Measurements from ENCODE around the gene DACT2. TPM values are rescaled to one million over a fixed set of nuclear protein-coding genes. Genes with fewer than 3 reads are reported as not detected.

The DACT2 gene
- total RNA-seq, 1 experiment from 2014 or later, result 3.3 TPM

DNA sequence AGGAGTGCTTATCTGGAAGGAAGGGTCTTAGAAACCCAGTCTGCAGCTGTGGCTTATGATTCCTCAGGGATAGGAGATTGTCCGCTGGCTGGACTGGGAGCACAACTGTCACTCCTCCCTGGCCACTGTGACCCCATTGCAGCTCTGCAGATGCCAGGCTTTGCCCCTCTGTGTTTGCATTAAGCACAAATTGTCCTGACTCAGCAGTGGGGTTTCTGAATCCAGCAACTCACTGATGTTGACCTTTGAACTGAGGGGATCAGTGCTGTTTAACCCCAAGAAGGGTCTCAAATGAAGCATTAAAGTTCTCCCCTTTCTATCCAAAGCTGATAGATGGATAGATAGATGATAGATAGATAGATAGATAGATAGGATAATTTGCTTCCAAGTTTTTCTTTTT lies 29.5 kb downstream of the DACT2 start:
- Histone ChIP-seq H3K4me1 (ENCODE audit: control insufficient read depth, insufficient read depth, low read length) (no peaks in the 10 kb centered on the region), H3K27me3 (ENCODE audit: control insufficient read depth, insufficient read depth, low read length) (peaks cover 24% of the 10 kb centered on the region), H3K9me3 (ENCODE audit: control insufficient read depth, insufficient read depth, low read depth, low read length) (no peaks in the 10 kb centered on the region), H3K4me3 (ENCODE audit: low read depth in 2 of 2, low read length in 2 of 2) (no peak overlapping the region), H3K36me3 (ENCODE audit: control insufficient read depth, insufficient read depth, low read length) (no peaks in the 10 kb centered on the region; the same call in 1 of the 2 replicates), H3K27ac (ENCODE audit: low read length) (no peak overlapping the region)
- ATAC-seq (no peak), DNase-seq (ENCODE audit: low read depth, low spot score) (no peak)
- CTCF ChIA-PET, result no interaction called here
- POLR2A ChIA-PET, result no interaction called here
- no TSS peak for BruUV-seq (replicated peaks)
- TF ChIP-seq TCF7L2 (IDR thresholded peaks at IDR 0.05; ENCODE audit: low read depth, low read length) (no peak), POLR2AphosphoS5 (IDR thresholded peaks at IDR 0.05; ENCODE audit: low read depth, low read length) (no peak), REST (IDR thresholded peaks at IDR 0.05; ENCODE audit: insufficient read depth in 1 of 2, low read depth in 2 of 2, low read length in 1 of 2) (no peak), CTCF (IDR thresholded peaks at IDR 0.05) (no peak), SIN3A (IDR thresholded peaks at IDR 0.05; ENCODE audit: borderline replicate concordance, insufficient read depth, low read depth, low read length) (no peak)
- intact Hi-C loops (cut with micrococcal nuclease; ENCODE audit: unreplicated experiment), result no loop called here
- in situ Hi-C loops (cut with HindIII; ENCODE audit: low pct_unique_long_range_greater_than_20kb, low sequenced_read_pairs), result no loop called here

GRCh38 chr6:168289571-168289962 lies 30.0 kb downstream of the DACT2 start:
- POLR2A ChIA-PET, result no interaction called here
- Histone ChIP-seq H3K27ac (ENCODE audit: low read length) (no peak overlapping the region), H3K27me3 (ENCODE audit: control insufficient read depth, insufficient read depth, low read length) (peaks cover 24% of the 10 kb centered on the region), H3K4me3 (ENCODE audit: low read depth in 2 of 2, low read length in 2 of 2) (no peak overlapping the region), H3K4me1 (ENCODE audit: control insufficient read depth, insufficient read depth, low read length) (no peaks in the 10 kb centered on the region), H3K36me3 (ENCODE audit: control insufficient read depth, insufficient read depth, low read length) (no peaks in the 10 kb centered on the region; the same call in 1 of the 2 replicates), H3K9me3 (ENCODE audit: control insufficient read depth, insufficient read depth, low read depth, low read length) (no peaks in the 10 kb centered on the region)
- no TSS peak for BruUV-seq (replicated peaks)
- intact Hi-C loops (cut with micrococcal nuclease; ENCODE audit: unreplicated experiment) (no loop called here), in situ Hi-C loops (cut with HindIII; ENCODE audit: low pct_unique_long_range_greater_than_20kb, low sequenced_read_pairs) (no loop called here)
- DNase-seq (ENCODE audit: low read depth, low spot score) (no peak), ATAC-seq (no peak)
- TF ChIP-seq SIN3A (IDR thresholded peaks at IDR 0.05; ENCODE audit: borderline replicate concordance, insufficient read depth, low read depth, low read length), result no peak
- TF ChIP-seq REST (IDR thresholded peaks at IDR 0.05; ENCODE audit: insufficient read depth in 1 of 2, low read depth in 2 of 2, low read length in 1 of 2), result no peak
- TF ChIP-seq CTCF (IDR thresholded peaks at IDR 0.05), result no peak
- no peak for TF ChIP-seq TCF7L2 (IDR thresholded peaks at IDR 0.05; ENCODE audit: low read depth, low read length)
- CTCF ChIA-PET, result interaction anchor here (0.6 to 0.7 kb wide), 2 partner anchors 17 to 608 kb away, joined by 4 to 8 read pairs; no protein-coding TSS in a partner anchor

Data from Panc1 (cell line).